Mesendoderm (in vitro differentiated cells): ENCODE data around the gene PTPRD.

Source experiments
- DNase-seq: peaks from one replicate; pipeline ENCODE4 v3.0.0; 2013
- H2AK5ac ChIP-seq: 2 replicates; pipeline ENCODE4 v1.6.1; 2013; ENCODE audit warnings: low read length, inconsistent platforms
- H2BK120ac ChIP-seq: 2 replicates; pipeline ENCODE4 v1.6.1; 2013; ENCODE audit warnings: low read depth, mild to moderate bottlenecking, low read length, moderate library complexity, mixed read lengths
- H2BK15ac ChIP-seq: replicated peaks from 2 replicates; pipeline ENCODE4 v1.6.1; 2013; ENCODE audit warnings: low read depth, mild to moderate bottlenecking, moderate library complexity
- H2BK5ac ChIP-seq: 2 replicates; pipeline ENCODE4 v1.6.1; 2013; ENCODE audit warnings: low read length, inconsistent platforms
- H3K18ac ChIP-seq: 2 replicates; pipeline ENCODE4 v1.6.1; 2013; ENCODE audit warnings: mild to moderate bottlenecking, low read length, mixed read lengths
- H3K23ac ChIP-seq: one replicate; pipeline ENCODE4 v1.6.1; 2013; ENCODE audit warnings: low read length
- H3K27ac ChIP-seq: 2 replicates; pipeline ENCODE4 v1.5.1; 2013; ENCODE audit warnings: low read depth, mild to moderate bottlenecking, inconsistent platforms, low read length, moderate library complexity
- H3K27me3 ChIP-seq: 2 replicates; pipeline ENCODE4 v1.6.1; 2013; ENCODE audit warnings: low read length, control low read depth, mild to moderate bottlenecking, inconsistent platforms; ENCODE audit not compliant: insufficient read depth, poor library complexity
- H3K36me3 ChIP-seq: 2 replicates; pipeline ENCODE4 v1.6.1; 2013; ENCODE audit warnings: low read length, inconsistent platforms; ENCODE audit not compliant: control insufficient read depth, insufficient read depth
- H3K4ac ChIP-seq: one replicate; pipeline ENCODE4 v1.6.1; 2013; ENCODE audit warnings: low read depth, mild to moderate bottlenecking, low read length, moderate library complexity
- H3K4me1 ChIP-seq: 2 replicates; pipeline ENCODE4 v1.6.1; 2013; ENCODE audit warnings: low read depth, low read length, inconsistent platforms; ENCODE audit not compliant: control insufficient read depth
- H3K4me2 ChIP-seq: 2 replicates; pipeline ENCODE4 v1.6.1; 2013; ENCODE audit warnings: low read length
- H3K4me3 ChIP-seq: 2 replicates; pipeline ENCODE4 v1.5.1; 2013; ENCODE audit warnings: mild to moderate bottlenecking, low read length
- H3K56ac ChIP-seq: one replicate; pipeline ENCODE4 v1.6.1; 2013; ENCODE audit warnings: low read length
- H3K79me1 ChIP-seq: 2 replicates; pipeline ENCODE4 v1.6.1; 2013; ENCODE audit warnings: low read length, inconsistent platforms
- H3K79me2 ChIP-seq: 2 replicates; pipeline ENCODE4 v1.6.1; 2013; ENCODE audit warnings: mild to moderate bottlenecking, low read length; ENCODE audit not compliant: control insufficient read depth, insufficient read depth
- H3K9ac ChIP-seq: 2 replicates; pipeline ENCODE4 v1.6.1; 2013; ENCODE audit warnings: low read length, inconsistent platforms
- H4K5ac ChIP-seq: one replicate; pipeline ENCODE4 v1.6.1; 2013; ENCODE audit warnings: low read length
- H4K8ac ChIP-seq: one replicate; pipeline ENCODE4 v1.6.1; 2013; ENCODE audit warnings: low read depth, mild to moderate bottlenecking, control low read depth, low read length, moderate library complexity
- WGBS: extraction: QIAGEN DNeasy Blood & Tissue Kit; methylation state at CpG from one replicate; pipeline ENCODE4 v1.1.7; 2013; ENCODE audit warnings: low lambda C conversion rate, missing lambda C conversion rate; ENCODE audit not compliant: insufficient coverage; ENCODE audit errors: extremely low coverage; 5-methylcytosine and 5-hydroxymethylcytosine counted together

Gene PTPRD

GRCh38 chr9:10094563-10094962 is 518.2 kb downstream of the PTPRD start:
- no peak overlapping the region for H3K9ac ChIP-seq
- no peak for DNase-seq
- H3K27ac ChIP-seq = no peak overlapping the region
- no peak overlapping the region for H2BK120ac ChIP-seq
- H3K27me3 ChIP-seq = no peaks in the 10 kb centered on the region
- no peak overlapping the region for H4K8ac ChIP-seq
- H3K18ac ChIP-seq = no peak overlapping the region
- H3K79me1 ChIP-seq = no peaks in the 10 kb centered on the region
- WGBS = no CpG with 5 or more reads among the region's 3 CpGs
- H2AK5ac ChIP-seq = no peak overlapping the region
- no peak overlapping the region for H3K4ac ChIP-seq
- H3K36me3 ChIP-seq = no peaks in the 10 kb centered on the region
- no peak overlapping the region for H2BK15ac ChIP-seq
- no peak overlapping the region for H4K5ac ChIP-seq
- no peak overlapping the region for H2BK5ac ChIP-seq
- H3K4me2 ChIP-seq = no peak overlapping the region
- H3K79me2 ChIP-seq = no peaks in the 10 kb centered on the region
- H3K56ac ChIP-seq = no peak overlapping the region
- no peak overlapping the region for H3K23ac ChIP-seq
- no peaks in the 10 kb centered on the region for H3K4me1 ChIP-seq
- H3K4me3 ChIP-seq = no peak overlapping the region

DNA sequence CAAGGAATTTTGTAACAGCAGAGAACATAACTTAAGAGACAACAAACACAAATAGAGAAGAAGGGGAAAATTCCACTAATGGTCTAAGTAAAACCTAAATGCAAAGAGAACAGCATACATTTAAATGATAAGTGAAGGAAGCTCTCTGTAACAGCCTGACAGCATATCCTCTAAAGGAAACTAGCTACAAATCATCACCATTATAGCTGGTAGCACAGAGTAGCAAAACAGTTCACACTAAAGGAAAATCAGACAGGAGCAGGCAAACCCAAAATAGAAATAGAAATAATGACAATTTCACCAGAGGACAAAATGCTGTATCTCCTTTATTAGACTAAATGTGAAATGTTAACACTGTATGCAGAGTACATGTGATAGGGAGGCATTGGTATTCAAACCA is 532.8 kb downstream of the PTPRD start:
- Histone ChIP-seq H4K8ac (no peak overlapping the region), H3K23ac (no peak overlapping the region), H2BK5ac (no peak overlapping the region), H3K4ac (no peak overlapping the region), H3K9ac (no peak overlapping the region), H3K36me3 (no peaks in the 10 kb centered on the region), H3K27me3 (no peaks in the 10 kb centered on the region), H3K79me1 (no peaks in the 10 kb centered on the region), H4K5ac (no peak overlapping the region), H2BK15ac (no peak overlapping the region), H3K4me3 (no peak overlapping the region), H3K4me1 (no peaks in the 10 kb centered on the region), H3K27ac (no peak overlapping the region), H3K79me2 (no peaks in the 10 kb centered on the region), H3K4me2 (no peak overlapping the region), H3K18ac (no peak overlapping the region), H2AK5ac (no peak overlapping the region), H3K56ac (no peak overlapping the region), H2BK120ac (no peak overlapping the region)
- DNase-seq = no peak

DNA sequence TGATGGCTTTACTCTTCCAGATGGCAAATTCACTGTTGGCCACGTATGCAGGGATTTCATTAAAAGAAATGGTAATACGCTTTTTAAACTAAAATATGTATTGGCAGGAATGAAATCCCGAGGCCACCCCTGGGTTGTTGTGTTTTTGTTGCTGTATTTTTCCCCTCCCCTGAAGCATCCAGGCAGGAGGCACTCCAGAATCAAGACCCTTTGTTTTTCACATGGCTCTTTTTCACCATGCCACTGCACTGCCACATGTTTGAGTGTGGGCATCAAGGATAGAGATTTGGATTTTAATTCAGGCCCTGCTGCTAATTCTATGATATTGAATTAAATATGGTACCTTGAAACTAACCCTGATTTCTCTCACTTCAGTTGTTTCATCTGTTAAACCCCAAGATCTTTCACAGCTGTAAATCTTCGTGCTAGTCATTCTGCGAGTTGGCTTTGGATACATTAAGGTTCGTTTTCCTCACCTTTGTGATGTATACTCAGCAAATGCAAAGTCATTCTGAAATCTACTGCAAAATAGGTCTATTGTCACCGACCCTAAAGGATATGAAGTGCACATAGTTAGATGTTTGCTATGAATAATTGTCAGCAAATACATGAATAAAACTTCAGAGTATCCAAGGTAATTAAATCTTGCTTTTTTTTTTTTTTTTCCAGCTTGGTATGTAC is 533.4 kb downstream of the PTPRD start:
- no peak overlapping the region for H4K8ac ChIP-seq
- H2BK120ac ChIP-seq = no peak overlapping the region
- DNase-seq = no peak
- no peaks in the 10 kb centered on the region for H3K79me1 ChIP-seq
- no peaks in the 10 kb centered on the region for H3K36me3 ChIP-seq
- H3K56ac ChIP-seq = no peak overlapping the region
- no CpG with 5 or more reads among the region's 7 CpGs for WGBS
- H3K4ac ChIP-seq = no peak overlapping the region
- no peak overlapping the region for H3K9ac ChIP-seq
- H3K27ac ChIP-seq = no peak overlapping the region
- H3K79me2 ChIP-seq = no peaks in the 10 kb centered on the region
- H3K4me3 ChIP-seq = no peak overlapping the region
- no peak overlapping the region for H2AK5ac ChIP-seq
- H3K23ac ChIP-seq = no peak overlapping the region
- H2BK5ac ChIP-seq = no peak overlapping the region
- H3K18ac ChIP-seq = no peak overlapping the region
- H3K4me2 ChIP-seq = no peak overlapping the region
- no peak overlapping the region for H2BK15ac ChIP-seq
- no peaks in the 10 kb centered on the region for H3K27me3 ChIP-seq
- no peaks in the 10 kb centered on the region for H3K4me1 ChIP-seq
- H4K5ac ChIP-seq = no peak overlapping the region

DNA sequence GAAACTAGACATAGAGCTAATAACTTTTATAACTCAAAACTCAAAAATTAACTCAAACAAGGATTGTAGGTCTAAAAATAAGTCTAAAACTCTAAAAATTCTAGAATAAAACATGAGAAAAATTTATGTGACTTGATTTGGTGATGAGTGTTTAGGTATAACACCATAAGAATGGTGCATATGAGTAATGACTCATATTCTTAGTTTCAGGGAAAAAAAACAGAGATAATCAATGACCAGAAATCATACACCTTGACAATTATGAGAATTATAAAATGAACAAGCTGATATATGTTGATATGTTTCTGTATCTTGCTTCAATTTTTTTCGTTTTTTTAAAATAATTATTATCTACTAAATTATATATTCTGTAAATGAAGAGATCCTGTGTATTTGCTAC is 541.2 kb downstream of the PTPRD start:
- H3K27ac ChIP-seq = no peak overlapping the region
- no peaks in the 10 kb centered on the region for H3K4me1 ChIP-seq
- no peak overlapping the region for H2AK5ac ChIP-seq
- H3K23ac ChIP-seq = no peak overlapping the region
- H4K8ac ChIP-seq = no peak overlapping the region
- no peak overlapping the region for H3K4ac ChIP-seq
- H3K9ac ChIP-seq = no peak overlapping the region
- H3K27me3 ChIP-seq = no peaks in the 10 kb centered on the region
- no peak overlapping the region for H3K4me2 ChIP-seq
- no peak overlapping the region for H3K4me3 ChIP-seq
- no peak overlapping the region for H2BK5ac ChIP-seq
- no peak overlapping the region for H3K18ac ChIP-seq
- H2BK120ac ChIP-seq = no peak overlapping the region
- no peaks in the 10 kb centered on the region for H3K79me1 ChIP-seq
- no peak overlapping the region for H3K56ac ChIP-seq
- no peak overlapping the region for H2BK15ac ChIP-seq
- no peaks in the 10 kb centered on the region for H3K36me3 ChIP-seq
- no peak overlapping the region for H4K5ac ChIP-seq
- no CpG with 5 or more reads among the region's 1 CpG for WGBS
- DNase-seq = no peak
- no peaks in the 10 kb centered on the region for H3K79me2 ChIP-seq

DNA sequence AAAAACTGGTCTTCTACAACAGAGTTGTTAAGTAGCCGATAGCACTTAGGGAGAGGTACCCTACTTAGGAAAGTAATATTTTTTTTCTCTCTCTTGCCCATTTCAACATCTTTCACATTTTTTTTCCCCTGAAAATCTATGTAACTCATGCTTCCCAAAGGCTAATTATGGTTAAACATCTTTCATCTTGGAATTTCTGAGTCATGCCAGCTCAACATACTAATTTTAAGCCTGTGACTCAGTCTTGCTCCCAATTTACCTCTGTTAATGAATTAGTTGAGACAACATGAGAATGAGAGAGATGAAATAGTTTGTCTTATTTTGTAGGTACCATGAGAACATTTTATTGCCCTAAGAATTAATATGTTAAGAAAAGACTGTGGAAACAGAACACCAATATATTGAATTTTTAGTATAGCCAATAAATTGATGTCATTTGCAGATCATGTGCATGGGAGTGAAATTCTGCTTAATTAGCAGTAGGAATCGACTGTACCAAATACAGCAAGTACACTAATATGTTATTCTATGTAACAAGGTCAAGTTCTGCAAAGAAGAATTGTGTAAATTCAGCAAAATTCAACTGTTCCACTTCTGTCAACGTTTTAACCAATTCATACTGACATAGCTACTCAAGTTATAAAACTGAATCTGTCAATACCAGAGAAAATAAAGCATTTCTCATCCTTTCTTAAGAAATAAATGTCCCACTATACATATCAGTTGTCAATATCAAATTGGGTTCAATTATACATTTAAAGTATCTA is 550.0 kb downstream of the PTPRD start:
- Histone ChIP-seq H2BK15ac (no peak overlapping the region), H2BK5ac (no peak overlapping the region)

More for the DNA sequence above, 550.0 kb downstream of the PTPRD start:
- Histone ChIP-seq H4K8ac (no peak overlapping the region), H3K4me3 (no peak overlapping the region), H2AK5ac (no peak overlapping the region), H2BK120ac (no peak overlapping the region), H3K23ac (no peak overlapping the region), H3K27me3 (no peaks in the 10 kb centered on the region), H3K18ac (no peak overlapping the region), H3K27ac (no peak overlapping the region), H3K4me1 (no peaks in the 10 kb centered on the region), H3K56ac (no peak overlapping the region), H3K4me2 (no peak overlapping the region), H3K4ac (no peak overlapping the region), H4K5ac (no peak overlapping the region), H3K36me3 (no peaks in the 10 kb centered on the region), H3K79me2 (no peaks in the 10 kb centered on the region), H3K9ac (no peak overlapping the region), H3K79me1 (no peaks in the 10 kb centered on the region)
- no peak for DNase-seq
- no CpG with 5 or more reads among the region's 3 CpGs for WGBS
